Mucosa of descending colon (tissue), 3 donors: ENCODE data around the gene TMCC1. TPM values are rescaled to one million over a fixed set of nuclear protein-coding genes. Genes with fewer than 3 reads are reported as not detected.
"Not testable (repeated sequence)": the region's sequence is repeated elsewhere in the genome, so short reads cannot be mapped to it uniquely, and the experiment has no call there.

ENCODE experiments used
- ATAC-seq: fragments of 200-7000 bp; cut with Tn5 transposase; one replicate; pipeline ENCODE4 v1.9.1; 2020; ENCODE audit warnings: mild to moderate bottlenecking, moderate library complexity
- DNase-seq, 3 donors: peaks; one replicate each; pipeline ENCODE4 v3.0.0-alpha.2; 2020
- H3K36me3 ChIP-seq: fragments of 200-600 bp; one replicate; pipeline ENCODE4 v1.8.0; 2021; ENCODE audit warnings: low read depth, mild to moderate bottlenecking
- H3K4me1 ChIP-seq: fragments of 200-600 bp; one replicate; pipeline ENCODE4 v1.8.0; 2021; ENCODE audit warnings: low read depth, mild to moderate bottlenecking
- H3K4me3 ChIP-seq: fragments of 200-600 bp; one replicate; pipeline ENCODE4 v1.8.0; 2021; ENCODE audit warnings: mild to moderate bottlenecking
- H3K9me3 ChIP-seq: fragments of 200-600 bp; one replicate; pipeline ENCODE4 v1.8.0; 2021; ENCODE audit warnings: mild to moderate bottlenecking
- intact Hi-C, 2 donors: fragments of 100-400 bp; cut with DNase I in 1 of 2; cut with micrococcal nuclease in 1 of 2; formaldehyde crosslinking; loops; one replicate each; pipeline versions ENCODE4 v1.11.0 to v1.11.1; 2022; cut with DNase I, micrococcal nuclease
- total RNA-seq, 3 donors: library from RNA; stranded (reverse); fragmentation: NEBNext Ultra II Directional in 2 of 3; extraction: Animal tissue kit (Norgen Biotek cat#: 25700) in 2 of 3; gene quantifications; one replicate each; pipeline versions ENCODE4 v1.2.1 to v1.2.4, GENCODE V29; 2021 to 2023
- TF ChIP-seq, protein P1 (sequence below): fragments of 200-600 bp; IDR thresholded peaks from one replicate; pipeline ENCODE4 v1.8.0; 2022; ENCODE audit warnings: antibody characterized with exemption, mild to moderate bottlenecking
- donor health status: DM: no; HTN: no; CAD: no; lungs with moderate emphysema.
- donor health status: DM: no; HTN: no; CAD: no.
- donor health status: DM: no; HTN: yes; CAD: no.

Gene TMCC1
- total RNA-seq, 3 donors from 2014 or later = 28.6 to 58.7 (median 28.9) TPM

DNA sequence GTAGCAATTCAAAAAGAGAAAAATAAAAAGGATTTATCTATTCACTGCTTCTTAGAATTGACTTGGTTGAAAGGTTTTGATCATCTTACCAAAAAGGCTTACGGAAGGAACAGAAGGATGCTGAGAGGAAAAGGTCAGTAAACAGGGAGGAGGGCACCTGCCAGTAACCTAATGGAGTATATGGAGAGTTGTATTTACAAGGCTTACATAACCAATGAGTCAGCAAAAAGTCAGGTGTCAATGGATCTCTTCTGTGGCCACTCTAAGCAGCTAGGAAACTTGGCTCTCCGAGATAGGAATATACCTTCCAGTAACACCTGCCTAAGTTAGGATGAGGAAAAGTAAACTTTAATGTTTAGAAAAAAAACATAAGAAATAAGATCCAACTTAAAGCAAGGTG lies 206.6 kb downstream of the TMCC1 start:
- DNase-seq = no peak

DNA sequence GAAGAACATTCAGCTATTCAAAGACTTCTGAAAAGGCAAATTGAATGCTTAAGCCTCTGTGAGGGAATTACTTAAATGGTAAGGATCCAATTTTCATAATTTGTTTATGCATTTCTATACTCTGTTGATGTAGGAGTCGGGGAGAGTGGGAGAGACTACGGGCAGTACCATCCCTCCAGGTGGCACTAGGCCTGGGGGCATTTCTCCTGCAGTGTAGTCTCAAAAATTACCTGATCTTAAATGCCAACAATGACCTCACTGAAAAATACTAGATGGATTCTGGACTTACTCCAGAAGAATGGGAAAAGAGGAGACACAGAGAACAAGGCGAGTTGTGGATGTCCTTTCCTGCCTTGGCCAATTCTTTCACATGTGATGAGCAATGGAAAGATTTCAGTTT lies 209.2 kb downstream of the TMCC1 start:
- ATAC-seq (no peak), DNase-seq (no peak)
- TF ChIP-seq, protein P1, sequence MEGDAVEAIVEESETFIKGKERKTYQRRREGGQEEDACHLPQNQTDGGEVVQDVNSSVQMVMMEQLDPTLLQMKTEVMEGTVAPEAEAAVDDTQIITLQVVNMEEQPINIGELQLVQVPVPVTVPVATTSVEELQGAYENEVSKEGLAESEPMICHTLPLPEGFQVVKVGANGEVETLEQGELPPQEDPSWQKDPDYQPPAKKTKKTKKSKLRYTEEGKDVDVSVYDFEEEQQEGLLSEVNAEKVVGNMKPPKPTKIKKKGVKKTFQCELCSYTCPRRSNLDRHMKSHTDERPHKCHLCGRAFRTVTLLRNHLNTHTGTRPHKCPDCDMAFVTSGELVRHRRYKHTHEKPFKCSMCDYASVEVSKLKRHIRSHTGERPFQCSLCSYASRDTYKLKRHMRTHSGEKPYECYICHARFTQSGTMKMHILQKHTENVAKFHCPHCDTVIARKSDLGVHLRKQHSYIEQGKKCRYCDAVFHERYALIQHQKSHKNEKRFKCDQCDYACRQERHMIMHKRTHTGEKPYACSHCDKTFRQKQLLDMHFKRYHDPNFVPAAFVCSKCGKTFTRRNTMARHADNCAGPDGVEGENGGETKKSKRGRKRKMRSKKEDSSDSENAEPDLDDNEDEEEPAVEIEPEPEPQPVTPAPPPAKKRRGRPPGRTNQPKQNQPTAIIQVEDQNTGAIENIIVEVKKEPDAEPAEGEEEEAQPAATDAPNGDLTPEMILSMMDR = no peak
- intact Hi-C loops = no loop called here
- no peaks in the 10 kb centered on the region for H3K36me3 ChIP-seq
- H3K4me3 ChIP-seq = no peak overlapping the region
- H3K4me1 ChIP-seq = no peaks in the 10 kb centered on the region
- no peaks in the 10 kb centered on the region for H3K9me3 ChIP-seq

More for the DNA sequence above, 206.6 kb downstream of the TMCC1 start:
- no peak overlapping the region for H3K4me3 ChIP-seq
- ATAC-seq = peak; percentile 51
- H3K9me3 ChIP-seq = no peaks in the 10 kb centered on the region
- no peaks in the 10 kb centered on the region for H3K4me1 ChIP-seq
- intact Hi-C loops = no loop called here
- no peaks in the 10 kb centered on the region for H3K36me3 ChIP-seq
- TF ChIP-seq, protein P1 = no peak

DNA sequence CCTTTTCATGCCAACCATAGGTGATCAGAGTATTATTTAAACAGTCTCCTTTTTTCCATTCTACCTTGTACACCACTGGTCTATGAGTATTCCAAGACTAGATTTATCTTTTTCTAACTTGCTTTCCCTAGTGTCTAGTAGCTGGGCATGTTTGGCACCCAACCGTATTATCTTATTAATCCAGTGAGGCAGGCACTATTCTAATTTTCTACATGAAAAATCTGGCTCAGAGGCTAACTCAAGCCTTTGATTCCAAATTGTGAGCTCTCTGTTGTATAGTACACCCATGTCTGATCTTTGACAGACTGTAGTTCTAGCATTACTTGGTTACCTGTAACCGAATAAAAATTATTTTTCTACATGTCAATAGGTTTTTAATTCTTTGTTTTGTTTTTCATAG lies 210.3 kb downstream of the TMCC1 start:
- H3K36me3 ChIP-seq = no peaks in the 10 kb centered on the region
- TF ChIP-seq, protein P1 = no peak
- intact Hi-C loops = no loop called here
- no peaks in the 10 kb centered on the region for H3K4me1 ChIP-seq
- DNase-seq = no peak
- ATAC-seq = no peak
- H3K4me3 ChIP-seq = no peak overlapping the region
- H3K9me3 ChIP-seq = no peaks in the 10 kb centered on the region

DNA sequence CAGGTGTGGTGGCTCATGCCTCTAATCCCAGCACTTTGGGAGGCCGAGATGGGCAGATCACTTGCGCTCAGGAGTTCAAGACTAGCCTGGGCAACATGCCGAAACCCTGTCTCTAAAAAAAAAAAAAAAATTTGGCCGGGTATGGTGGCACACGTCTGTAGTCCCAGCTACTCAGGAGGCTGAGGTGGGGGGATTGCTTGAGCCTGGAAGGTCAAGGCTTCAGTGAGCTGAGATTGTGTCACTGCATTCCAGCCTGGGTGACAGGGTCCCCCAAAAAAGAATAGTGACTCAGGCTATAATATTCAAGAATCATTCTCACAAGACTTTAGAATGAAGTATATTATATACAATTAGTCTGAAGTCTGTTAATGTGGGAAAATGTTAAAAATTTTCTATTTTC lies 216.5 kb downstream of the TMCC1 start:
- intact Hi-C loops = no loop called here
- DNase-seq (no peak), ATAC-seq (no peak)
- Histone ChIP-seq H3K36me3 (no peaks in the 10 kb centered on the region), H3K4me1 (peaks cover 20% of the 10 kb centered on the region), H3K9me3 (no peaks in the 10 kb centered on the region), H3K4me3 (no peak overlapping the region)
- TF ChIP-seq, protein P1 = no peak

DNA sequence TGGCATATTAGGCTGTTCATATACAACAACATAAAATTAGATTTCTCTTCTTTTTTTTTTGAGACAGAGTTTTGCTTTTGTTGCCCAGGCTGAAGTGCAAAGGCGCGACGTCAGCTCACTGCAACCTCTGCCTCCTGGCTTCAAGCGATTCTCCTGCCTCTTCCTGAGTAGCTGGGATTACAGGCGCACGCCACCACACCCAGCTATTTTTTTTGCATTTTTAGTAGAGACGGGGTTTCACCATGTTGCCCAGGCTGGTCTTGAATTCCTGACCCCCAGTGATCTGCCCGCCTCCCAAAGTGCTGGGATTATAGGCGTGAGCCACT lies 218.8 kb downstream of the TMCC1 start:
- H3K9me3 ChIP-seq, H3K36me3 ChIP-seq, H3K4me3 ChIP-seq, intact Hi-C loops, DNase-seq: not testable (repeated sequence)
- H3K4me1 ChIP-seq = peaks cover 20% of the 10 kb centered on the region
- ATAC-seq = peak; percentile 14

DNA sequence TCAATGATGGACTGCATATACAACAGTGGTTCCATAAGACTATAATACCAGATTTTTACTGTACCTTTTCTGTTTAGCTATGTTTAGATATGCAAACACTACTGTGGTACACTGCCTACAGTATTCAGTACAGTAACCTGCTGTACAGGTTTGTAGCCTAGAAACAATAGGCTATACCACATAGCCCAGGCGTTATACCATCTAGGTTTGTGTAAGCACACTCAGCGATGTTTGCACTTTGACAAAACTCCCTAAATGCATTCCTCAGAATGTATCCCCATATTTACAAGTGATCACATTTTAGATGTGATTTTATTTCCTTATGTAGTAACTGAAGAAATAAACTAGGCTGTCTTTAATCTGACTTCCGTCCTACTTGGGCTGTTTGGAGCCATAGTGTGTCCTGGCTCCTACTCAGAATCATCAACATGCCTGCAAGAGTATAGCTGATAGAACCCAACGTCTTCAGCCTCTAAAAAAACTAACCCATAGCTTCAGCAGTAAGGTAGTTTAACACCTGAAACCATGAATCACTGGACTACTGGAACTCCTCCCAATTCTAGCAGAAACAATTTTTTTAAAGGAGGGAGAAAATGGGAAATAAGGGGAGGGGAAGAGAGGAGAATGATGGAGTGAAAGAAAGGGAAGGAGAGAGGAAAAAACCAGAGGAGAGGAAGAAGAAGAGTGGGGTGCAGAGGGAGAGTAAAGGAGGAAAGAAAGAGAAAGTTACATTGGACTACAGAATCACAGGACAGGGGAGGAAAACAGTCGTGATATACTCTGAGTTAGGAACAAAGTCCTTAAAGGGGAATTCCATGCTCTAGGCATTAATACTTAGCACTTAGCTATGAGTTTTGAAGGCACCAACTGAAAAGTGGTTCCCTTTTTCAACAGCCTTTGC lies 219.4 kb downstream of the TMCC1 start:
- TF ChIP-seq, protein P1 = no peak
- DNase-seq (peak in 1 of 3 donors; percentile 7), ATAC-seq (peak; percentile 89)
- intact Hi-C loops = no loop called here
- Histone ChIP-seq H3K36me3 (no peaks in the 10 kb centered on the region), H3K9me3 (no peaks in the 10 kb centered on the region), H3K4me3 (no peak overlapping the region), H3K4me1 (peaks cover 20% of the 10 kb centered on the region)
